ENCODE data around the gene STAT6. TPM values are rescaled to one million over a fixed set of nuclear protein-coding genes. Genes with fewer than 3 reads are reported as not detected.

Gene STAT6
- total and polyA plus RNA-seq, 10 of the 15 experiments (the other 5 are each of a cell fraction or from before 2014, with no cell fraction given): 14.2 to 176 (median 89.6) TPM

DNA sequence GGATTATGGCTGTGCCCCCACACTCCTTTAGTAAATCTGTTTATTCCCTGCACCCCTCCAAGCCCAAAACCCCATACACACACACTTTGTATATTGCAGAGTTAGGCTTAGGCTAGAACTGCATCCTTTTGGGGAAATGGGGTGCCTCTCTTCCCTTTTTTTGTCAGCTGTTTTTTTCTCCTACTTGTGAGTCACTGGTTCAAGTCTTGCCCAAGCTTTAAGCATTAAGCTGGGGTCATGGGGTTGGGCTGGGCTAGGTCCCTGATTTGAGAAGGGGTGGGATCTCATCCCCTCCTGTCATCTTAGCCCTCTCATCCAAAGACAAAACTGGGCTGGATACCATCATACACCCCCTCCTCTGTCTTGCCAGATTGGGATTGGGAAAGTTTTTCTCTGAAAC is 18.7 kb upstream of the STAT6 start:
- no peaks in the 10 kb centered on the region for H3K9me3 ChIP-seq (replicated peaks; ENCODE audit: control insufficient read depth, insufficient read depth, low read length)
- ATAC-seq (no peak), FAIRE-seq (no peak), DNase-seq (ENCODE audit: low read depth, low spot score) (no peak)
- peaks cover 9% of the 10 kb centered on the region; the same call in 1 of the 2 replicates for H3K4me1 ChIP-seq (ENCODE audit: control insufficient read depth, insufficient read depth, low read length)
- no peaks in the 10 kb centered on the region for H4K20me1 ChIP-seq (ENCODE audit: control insufficient read depth, insufficient read depth)
- no peak overlapping the region for H3K9ac ChIP-seq (ENCODE audit: control insufficient read depth, insufficient read depth, low read length)
- ChIA-PET POLR2A (interaction anchor here (1.2 kb wide), 1 partner anchor 16 kb away, joined by 3 read pairs; no protein-coding TSS in a partner anchor), SMC1A (ENCODE audit: uncharacterized antibody, unreplicated experiment) (interaction anchor here (1.2 kb wide), 1 partner anchor 67 kb away, joined by 3 read pairs; no protein-coding TSS in a partner anchor), RAD21 (ENCODE audit: unreplicated experiment) (no interaction called here), CTCF (interaction anchor here (0.6 to 1.7 kb wide), 4 partner anchors 19 to 121 kb away, joined by 3 to 5 read pairs (median 4); partner anchors contain the start of gene STAT6)
- TF ChIP-seq NFIC (IDR thresholded peaks at IDR 0.05; ENCODE audit: low read depth, low read length) (no peak), SPI1 (IDR thresholded peaks at IDR 0.05; ENCODE audit: borderline replicate concordance, insufficient read depth, low read depth, low read length) (peak; percentile 12; the same call in 1 of the 2 replicates), BCLAF1 (IDR thresholded peaks at IDR 0.05) (no peak), JUNB (IDR thresholded peaks at IDR 0.05) (no peak), ZNF622 (IDR thresholded peaks at IDR 0.05) (no peak), EED (IDR thresholded peaks at IDR 0.05; ENCODE audit: low read depth) (no peak)
- intact Hi-C loops (cut with micrococcal nuclease; ENCODE audit: unreplicated experiment) (no loop called here), in situ Hi-C loops (cut with MboI) (no loop called here)
- H3K36me3 ChIP-seq (ENCODE audit: control insufficient read depth in 2 of 2, insufficient read depth in 2 of 2, low read length in 1 of 2): no peaks in the 10 kb centered on the region
- H2AFZ ChIP-seq (ENCODE audit: control insufficient read depth, low read depth, low read length): no peak overlapping the region
- BruUV-seq (replicated peaks): no TSS peak
- peaks cover 2 to 5% of the 10 kb centered on the region in 2 experiments for H3K27me3 ChIP-seq (replicated peaks in 1 of 2; ENCODE audit: control insufficient read depth in 2 of 2, insufficient read depth in 2 of 2, low read length in 1 of 2)
- H3K79me2 ChIP-seq (ENCODE audit: control insufficient read depth, insufficient read depth, low read length): no peaks in the 10 kb centered on the region
- H3K4me3 ChIP-seq: no peak overlapping the region
- no peak overlapping the region for H3K27ac ChIP-seq (ENCODE audit: control insufficient read depth, insufficient read depth)
- H3K4me2 ChIP-seq (ENCODE audit: control insufficient read depth, insufficient read depth): no peak overlapping the region
